GM23338 (cell line): ENCODE results near the gene MPHOSPH10. TPM values are rescaled to one million over a fixed set of nuclear protein-coding genes. Genes with fewer than 3 reads are reported as not detected.
"Not testable (repeated sequence)": the region's sequence is repeated elsewhere in the genome, so short reads cannot be mapped to it uniquely, and the experiment has no call there.

ENCODE experiments used
- ATAC-seq: fragments of 200-7000 bp; cut with Tn5 transposase; 3 replicates; pipeline ENCODE4 v1.9.1; 2020
- DNase-seq: peaks from one replicate; pipeline ENCODE4 v3.0.0-alpha.2; 2015; ENCODE audit warnings: low spot score
- H2AFZ ChIP-seq: fragments of 200-600 bp; sonication (generic); 2 replicates; pipeline ENCODE4 v1.8.0; 2016; ENCODE audit warnings: antibody characterized with exemption, mild to moderate bottlenecking, moderate library complexity
- H3F3A ChIP-seq: fragments of 200-600 bp; sonication (generic); replicated peaks from 2 replicates; pipeline ENCODE4 v1.8.0; 2017; ENCODE audit warnings: antibody characterized with exemption, mixed run types, low read depth
- H3K27ac ChIP-seq: fragments of 200-600 bp; sonication (generic); 2 replicates; pipeline ENCODE4 v1.6.1; 2016; ENCODE audit warnings: low read depth
- H3K27me3 ChIP-seq: fragments of 200-600 bp; sonication (generic); 2 replicates; pipeline ENCODE4 v1.8.0; 2016; ENCODE audit warnings: mild to moderate bottlenecking, mixed run types, moderate library complexity; ENCODE audit not compliant: insufficient read depth
- H3K36me3 ChIP-seq: fragments of 200-600 bp; sonication (generic); 2 replicates; pipeline ENCODE4 v1.8.0; 2016; ENCODE audit warnings: mild to moderate bottlenecking; ENCODE audit not compliant: insufficient read depth
- H3K4me1 ChIP-seq: fragments of 200-600 bp; sonication (generic); 2 replicates; pipeline ENCODE4 v1.8.0; 2016; ENCODE audit warnings: mild to moderate bottlenecking, moderate library complexity; ENCODE audit not compliant: insufficient read depth
- H3K4me2 ChIP-seq: fragments of 200-600 bp; sonication (generic); 2 replicates; pipeline ENCODE4 v1.7.1; 2017; ENCODE audit warnings: mixed run types
- H3K4me3 ChIP-seq: fragments of 200-600 bp; sonication (generic); 2 replicates; pipeline ENCODE4 v1.6.1; 2016; ENCODE audit warnings: mixed run types
- H3K79me2 ChIP-seq: fragments of 200-600 bp; sonication (generic); replicated peaks from 2 replicates; pipeline ENCODE4 v1.8.0; 2017; ENCODE audit warnings: mild to moderate bottlenecking; ENCODE audit not compliant: insufficient read depth
- H3K9me2 ChIP-seq: fragments of 200-600 bp; sonication (generic); 2 replicates; pipeline ENCODE4 v1.8.0; 2017; ENCODE audit not compliant: insufficient read depth
- H4K20me1 ChIP-seq: fragments of 200-600 bp; sonication (generic); replicated peaks from 2 replicates; pipeline ENCODE4 v1.8.0; 2017; ENCODE audit warnings: mild to moderate bottlenecking; ENCODE audit not compliant: insufficient read depth
- H3K27ac Mint-ChIP-seq: 2 replicates; pipeline ENCODE4 v1.8.0; 2020; ENCODE audit warnings: inconsistent platforms, mild to moderate bottlenecking, moderate library complexity, mixed read lengths
- H3K27me3 Mint-ChIP-seq: 3 replicates; pipeline ENCODE4 v1.8.0; 2022; ENCODE audit warnings: low read depth, mild to moderate bottlenecking, moderate library complexity, mixed read lengths, inconsistent platforms; ENCODE audit not compliant: insufficient read depth, poor library complexity
- H3K36me3 Mint-ChIP-seq: 3 replicates; pipeline ENCODE4 v1.8.0; 2021; ENCODE audit warnings: low read depth, mild to moderate bottlenecking, inconsistent platforms, moderate library complexity, mixed read lengths
- H3K4me1 Mint-ChIP-seq: 3 replicates; pipeline ENCODE4 v1.8.0; 2020; ENCODE audit warnings: mild to moderate bottlenecking, inconsistent platforms, mixed read lengths
- H3K4me3 Mint-ChIP-seq: 3 replicates; pipeline ENCODE4 v1.8.0; 2021; ENCODE audit warnings: moderate library complexity, mild to moderate bottlenecking, inconsistent platforms, mixed read lengths
- H3K9me3 Mint-ChIP-seq: 3 replicates; pipeline ENCODE4 v1.8.0; 2020; ENCODE audit warnings: moderate library complexity, mild to moderate bottlenecking, inconsistent platforms, mixed read lengths
- EZH2 ChIP-seq: fragments of 200-600 bp; sonication (generic); IDR thresholded peaks from one replicate; pipeline ENCODE4 v1.8.0; 2017; ENCODE audit warnings: antibody characterized with exemption, mild to moderate bottlenecking, low read depth; ENCODE audit not compliant: unreplicated experiment
- EZH2phosphoT487 ChIP-seq: fragments of 200-600 bp; sonication (generic); IDR thresholded peaks from one replicate; pipeline ENCODE4 v1.8.1; 2018; ENCODE audit warnings: antibody characterized with exemption; ENCODE audit not compliant: unreplicated experiment
- NANOG ChIP-seq: IDR thresholded peaks from 2 replicates; pipeline ENCODE4 v1.6.1; 2016; ENCODE audit warnings: antibody characterized with exemption, borderline replicate concordance
- polyA plus RNA-seq: library from polyadenylated mRNA; unstranded; fragments of >200 nt; fragmentation: Nextera tagmentation; extraction: Ambion mirVana; gene quantifications from 2 replicates; pipeline ENCODE4 v1.2.1, GENCODE V29; 2016
- total RNA-seq: library from RNA; depleted of rRNA; stranded (reverse); fragments of >200 nt; shearing (Covaris generic); gene quantifications from 2 replicates; pipeline ENCODE4 v1.2.3, GENCODE V29; 2014
- TF ChIP-seq, protein P1 (sequence below), 2 experiments: fragments of 200-600 bp in 1 of 2; sonication (generic) in 1 of 2; conservative IDR thresholded peaks; 2 replicates each; pipeline versions ENCODE4 v1.5.1 to v1.6.1; 2016 to 2017; ENCODE audit warnings: antibody characterized with exemption in 2 of 2, low read depth in 2 of 2, mild to moderate bottlenecking in 2 of 2, moderate library complexity in 1 of 2
- TF ChIP-seq, protein P2 (sequence below): IDR thresholded peaks from one replicate; pipeline ENCODE4 v1.6.1; 2018; ENCODE audit warnings: antibody characterized with exemption; ENCODE audit not compliant: unreplicated experiment

MPHOSPH10 gene
- total and polyA plus RNA-seq, 2 experiments from 2014 or later = 23.8 to 64.8 TPM

DNA sequence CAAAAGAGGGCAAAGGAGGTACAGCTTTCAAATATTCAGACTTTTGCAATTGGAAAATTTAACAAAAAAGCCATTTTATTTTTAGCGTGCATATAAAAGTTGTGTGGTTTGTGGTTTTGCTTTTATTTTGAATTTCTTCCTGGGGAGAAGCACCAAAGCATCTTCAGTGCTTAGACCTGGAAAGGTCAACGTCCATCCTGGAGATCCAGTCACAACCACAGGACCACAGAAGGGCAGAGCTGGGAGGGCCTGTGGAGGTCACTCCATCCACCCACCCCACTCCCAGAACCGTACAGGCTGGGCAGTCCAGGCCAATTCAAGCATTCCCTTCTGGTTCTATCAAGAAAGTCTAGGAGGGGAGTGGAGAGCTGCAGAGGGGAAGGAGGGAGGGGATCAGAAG, 43.8 kb downstream of the MPHOSPH10 start:
- DNase-seq = no peak
- H3K4me2 ChIP-seq = no peak overlapping the region
- H3K27ac ChIP-seq = no peak overlapping the region
- H2AFZ ChIP-seq = no peak overlapping the region
- Mint-ChIP-seq H3K36me3 (no peaks in the 10 kb centered on the region; the same call in 2 of the 3 replicates), H3K27me3 (peaks cover 7% of the 10 kb centered on the region), H3K4me1 (peaks cover 23% of the 10 kb centered on the region), H3K4me3 (no peak overlapping the region), H3K27ac (no peak overlapping the region), H3K9me3 (no peaks in the 10 kb centered on the region; the same call in 2 of the 3 replicates)
- no peaks in the 10 kb centered on the region for H3F3A ChIP-seq
- H3K27me3 ChIP-seq = no peaks in the 10 kb centered on the region
- no peaks in the 10 kb centered on the region for H3K36me3 ChIP-seq
- no peak for TF ChIP-seq EZH2
- TF ChIP-seq, protein P1, sequence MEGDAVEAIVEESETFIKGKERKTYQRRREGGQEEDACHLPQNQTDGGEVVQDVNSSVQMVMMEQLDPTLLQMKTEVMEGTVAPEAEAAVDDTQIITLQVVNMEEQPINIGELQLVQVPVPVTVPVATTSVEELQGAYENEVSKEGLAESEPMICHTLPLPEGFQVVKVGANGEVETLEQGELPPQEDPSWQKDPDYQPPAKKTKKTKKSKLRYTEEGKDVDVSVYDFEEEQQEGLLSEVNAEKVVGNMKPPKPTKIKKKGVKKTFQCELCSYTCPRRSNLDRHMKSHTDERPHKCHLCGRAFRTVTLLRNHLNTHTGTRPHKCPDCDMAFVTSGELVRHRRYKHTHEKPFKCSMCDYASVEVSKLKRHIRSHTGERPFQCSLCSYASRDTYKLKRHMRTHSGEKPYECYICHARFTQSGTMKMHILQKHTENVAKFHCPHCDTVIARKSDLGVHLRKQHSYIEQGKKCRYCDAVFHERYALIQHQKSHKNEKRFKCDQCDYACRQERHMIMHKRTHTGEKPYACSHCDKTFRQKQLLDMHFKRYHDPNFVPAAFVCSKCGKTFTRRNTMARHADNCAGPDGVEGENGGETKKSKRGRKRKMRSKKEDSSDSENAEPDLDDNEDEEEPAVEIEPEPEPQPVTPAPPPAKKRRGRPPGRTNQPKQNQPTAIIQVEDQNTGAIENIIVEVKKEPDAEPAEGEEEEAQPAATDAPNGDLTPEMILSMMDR (conservative IDR thresholded peaks at IDR 0.05; ENCODE audit: low read depth in 2 of 2) = no peak
- H4K20me1 ChIP-seq = no peaks in the 10 kb centered on the region
- 0 out of 2 replicates have a peak, but pooled peaks cover 5% of the 10 kb centered on the region for H3K4me1 ChIP-seq
- ATAC-seq = no peak
- no peak overlapping the region for H3K4me3 ChIP-seq
- H3K79me2 ChIP-seq = no peaks in the 10 kb centered on the region
- H3K9me2 ChIP-seq = no peaks in the 10 kb centered on the region

DNA sequence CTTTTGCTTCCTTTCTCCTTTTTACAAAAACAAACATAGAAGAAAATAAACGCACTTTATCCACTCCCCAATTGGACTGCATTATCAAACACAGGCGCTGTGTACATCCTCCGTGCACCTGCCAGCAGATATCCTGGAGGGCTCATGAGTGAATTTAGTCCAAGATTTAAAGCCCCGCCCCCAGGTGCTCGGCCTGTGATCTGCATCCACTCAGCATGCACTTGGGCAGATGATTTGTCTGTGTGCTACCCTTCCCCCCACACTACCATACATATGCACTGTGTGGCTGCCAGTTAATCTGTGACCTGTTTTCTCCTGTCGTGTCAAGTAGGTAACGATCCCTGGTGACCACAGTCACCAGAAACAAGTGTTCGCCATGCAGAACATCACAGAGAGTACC, 48.4 kb downstream of the MPHOSPH10 start:
- not testable (repeated sequence) for H3K4me3 Mint-ChIP-seq, H3K27me3 ChIP-seq, H3K79me2 ChIP-seq, H3K9me2 ChIP-seq, H3K4me3 ChIP-seq, H3K4me2 ChIP-seq, H3K27me3 Mint-ChIP-seq, H3K27ac ChIP-seq, H3K36me3 ChIP-seq, H3K36me3 Mint-ChIP-seq, H4K20me1 ChIP-seq, H3F3A ChIP-seq, H3K27ac Mint-ChIP-seq, H3K9me3 Mint-ChIP-seq, H2AFZ ChIP-seq
- peaks cover 38% of the 10 kb centered on the region for H3K4me1 Mint-ChIP-seq
- ATAC-seq (peak; percentile 41), DNase-seq (peak; percentile 17)
- peaks cover 12% of the 10 kb centered on the region for H3K4me1 ChIP-seq

DNA sequence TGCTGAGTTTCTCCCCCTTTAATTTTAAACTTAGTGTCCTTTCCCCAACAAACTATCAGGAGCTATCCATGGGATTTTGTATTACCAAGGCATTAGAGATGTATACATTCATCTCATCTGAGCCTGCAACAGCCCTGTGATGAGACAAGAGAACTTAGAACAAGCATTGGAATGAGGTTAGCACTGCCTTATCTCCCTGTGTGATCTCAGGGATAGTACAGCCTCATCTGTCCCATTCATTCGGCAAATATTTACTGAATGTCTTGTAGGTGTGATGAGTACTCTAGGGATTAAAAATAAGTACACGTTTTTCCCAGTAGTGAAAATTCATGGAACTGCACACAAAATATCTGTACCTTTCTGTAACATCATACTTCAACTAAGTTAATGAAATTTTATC, 50.9 kb downstream of the MPHOSPH10 start:
- H3K27ac ChIP-seq = no peak overlapping the region
- H3K4me2 ChIP-seq = no peak overlapping the region
- no peak overlapping the region for H3K4me3 ChIP-seq
- no peaks in the 10 kb centered on the region for H3K36me3 ChIP-seq
- no peak overlapping the region for H2AFZ ChIP-seq
- no peaks in the 10 kb centered on the region for H3K79me2 ChIP-seq
- no peaks in the 10 kb centered on the region for H3K9me2 ChIP-seq
- Mint-ChIP-seq H3K27ac (no peak overlapping the region; the same call in 1 of the 2 replicates), H3K4me1 (peaks cover 52% of the 10 kb centered on the region), H3K4me3 (no peak overlapping the region), H3K36me3 (no peaks in the 10 kb centered on the region; the same call in 2 of the 3 replicates), H3K9me3 (no peaks in the 10 kb centered on the region), H3K27me3 (peaks cover 1% of the 10 kb centered on the region)
- no peaks in the 10 kb centered on the region for H4K20me1 ChIP-seq
- ATAC-seq (no peak), DNase-seq (no peak)
- no peaks in the 10 kb centered on the region for H3K27me3 ChIP-seq
- H3F3A ChIP-seq = no peaks in the 10 kb centered on the region
- peaks cover 21% of the 10 kb centered on the region for H3K4me1 ChIP-seq
- TF ChIP-seq, protein P2, sequence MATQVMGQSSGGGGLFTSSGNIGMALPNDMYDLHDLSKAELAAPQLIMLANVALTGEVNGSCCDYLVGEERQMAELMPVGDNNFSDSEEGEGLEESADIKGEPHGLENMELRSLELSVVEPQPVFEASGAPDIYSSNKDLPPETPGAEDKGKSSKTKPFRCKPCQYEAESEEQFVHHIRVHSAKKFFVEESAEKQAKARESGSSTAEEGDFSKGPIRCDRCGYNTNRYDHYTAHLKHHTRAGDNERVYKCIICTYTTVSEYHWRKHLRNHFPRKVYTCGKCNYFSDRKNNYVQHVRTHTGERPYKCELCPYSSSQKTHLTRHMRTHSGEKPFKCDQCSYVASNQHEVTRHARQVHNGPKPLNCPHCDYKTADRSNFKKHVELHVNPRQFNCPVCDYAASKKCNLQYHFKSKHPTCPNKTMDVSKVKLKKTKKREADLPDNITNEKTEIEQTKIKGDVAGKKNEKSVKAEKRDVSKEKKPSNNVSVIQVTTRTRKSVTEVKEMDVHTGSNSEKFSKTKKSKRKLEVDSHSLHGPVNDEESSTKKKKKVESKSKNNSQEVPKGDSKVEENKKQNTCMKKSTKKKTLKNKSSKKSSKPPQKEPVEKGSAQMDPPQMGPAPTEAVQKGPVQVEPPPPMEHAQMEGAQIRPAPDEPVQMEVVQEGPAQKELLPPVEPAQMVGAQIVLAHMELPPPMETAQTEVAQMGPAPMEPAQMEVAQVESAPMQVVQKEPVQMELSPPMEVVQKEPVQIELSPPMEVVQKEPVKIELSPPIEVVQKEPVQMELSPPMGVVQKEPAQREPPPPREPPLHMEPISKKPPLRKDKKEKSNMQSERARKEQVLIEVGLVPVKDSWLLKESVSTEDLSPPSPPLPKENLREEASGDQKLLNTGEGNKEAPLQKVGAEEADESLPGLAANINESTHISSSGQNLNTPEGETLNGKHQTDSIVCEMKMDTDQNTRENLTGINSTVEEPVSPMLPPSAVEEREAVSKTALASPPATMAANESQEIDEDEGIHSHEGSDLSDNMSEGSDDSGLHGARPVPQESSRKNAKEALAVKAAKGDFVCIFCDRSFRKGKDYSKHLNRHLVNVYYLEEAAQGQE = no peak
- no peak for TF ChIP-seq NANOG
- TF ChIP-seq, protein P1 (conservative IDR thresholded peaks at IDR 0.05; ENCODE audit: low read depth in 2 of 2) = no peak
- no peak for TF ChIP-seq EZH2phosphoT487
